ENCODE results near the gene TMED5. TPM values are rescaled to one million over a fixed set of nuclear protein-coding genes. Genes with fewer than 3 reads are reported as not detected.

TMED5 gene
- polyA plus RNA-seq, 1 of the 3 experiments (the other 2 are of a cell fraction), result 24.2 TPM

- Histone ChIP-seq H3K79me2 (ENCODE audit: insufficient read depth) (peaks cover 37% of the 10 kb centered on the region; the same call in 1 of the 2 replicates), H4K20me1 (ENCODE audit: insufficient read depth) (no peaks in the 10 kb centered on the region), H3K9ac (no peak overlapping the region), H3K4me2 (no peak overlapping the region), H2AFZ (ENCODE audit: low read depth) (no peak overlapping the region), H3K27me3 (ENCODE audit: insufficient read depth) (no peaks in the 10 kb centered on the region), H3K4me3 (ENCODE audit: low read depth in 2 of 2, low read length in 1 of 2) (no peak overlapping the region), H3F3A (replicated peaks; ENCODE audit: insufficient read depth) (peaks cover 16% of the 10 kb centered on the region), H3K9me2 (no peaks in the 10 kb centered on the region), H3K27ac (ENCODE audit: low read depth in 2 of 2, low read length in 1 of 2) (no peak overlapping the region), H3K36me3 (replicated peaks in 1 of 2; ENCODE audit: control insufficient read depth in 1 of 2, insufficient read depth in 2 of 2, low read length in 1 of 2) (peaks cover 58 to 65% of the 10 kb centered on the region in 2 experiments), H3K9me3 (no peaks in the 10 kb centered on the region), H3K4me1 (ENCODE audit: control insufficient read depth in 1 of 2, insufficient read depth in 2 of 2, low read depth in 1 of 2, low read length in 1 of 2) (no peaks in the 10 kb centered on the region; a peak in 1 of 4 replicates)
- POLR2A ChIA-PET, result no interaction called here
- WGBS (ENCODE audit: low lambda C conversion rate), result 77% methylated on average over 1 of the region's 1 CpG
- TF ChIP-seq EP300 (IDR thresholded peaks at IDR 0.05; ENCODE audit: borderline replicate concordance in 1 of 2, low read depth in 1 of 2, low read length in 1 of 2) (no peak), ELF1 (IDR thresholded peaks at IDR 0.05) (no peak), GATA2 (CRISPR knock-in tag; IDR thresholded peaks at IDR 0.05) (no peak), RFX5 (IDR thresholded peaks at IDR 0.05; ENCODE audit: low read length) (no peak)
- TF ChIP-seq, protein P1, sequence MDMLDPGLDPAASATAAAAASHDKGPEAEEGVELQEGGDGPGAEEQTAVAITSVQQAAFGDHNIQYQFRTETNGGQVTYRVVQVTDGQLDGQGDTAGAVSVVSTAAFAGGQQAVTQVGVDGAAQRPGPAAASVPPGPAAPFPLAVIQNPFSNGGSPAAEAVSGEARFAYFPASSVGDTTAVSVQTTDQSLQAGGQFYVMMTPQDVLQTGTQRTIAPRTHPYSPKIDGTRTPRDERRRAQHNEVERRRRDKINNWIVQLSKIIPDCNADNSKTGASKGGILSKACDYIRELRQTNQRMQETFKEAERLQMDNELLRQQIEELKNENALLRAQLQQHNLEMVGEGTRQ (IDR thresholded peaks at IDR 0.05; ENCODE audit: borderline replicate concordance, low read depth, low read length), result no peak
- no peak for DNase-seq
- CTCF ChIA-PET, result interaction anchor here (1.4 kb wide), 1 partner anchor 14 kb away, joined by 3 read pairs; no protein-coding TSS in a partner anchor
Observed at GRCh38 chr1:93150729-93151128, 29.5 kb downstream of the TMED5 start.

DNA sequence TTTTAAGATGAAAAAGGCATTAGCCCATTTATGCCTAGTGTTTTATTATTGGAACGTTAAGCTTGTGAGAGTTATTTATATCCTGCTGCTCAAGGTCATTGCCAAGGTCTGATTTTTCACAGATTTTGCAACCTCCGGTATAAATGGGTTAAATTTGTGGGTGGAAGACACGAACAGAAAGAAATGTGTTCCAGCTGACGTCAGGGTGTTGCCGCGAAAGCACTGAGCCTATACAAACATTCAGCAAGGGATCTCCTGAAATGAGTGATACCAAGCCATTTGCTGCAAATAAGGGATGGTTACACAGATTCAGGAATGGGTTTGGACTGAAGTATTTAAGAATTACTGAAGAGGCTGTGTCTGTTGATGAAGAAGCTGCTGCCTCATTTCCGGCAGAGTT is 32.2 kb downstream of the TMED5 start:
- Histone ChIP-seq H4K20me1 (ENCODE audit: insufficient read depth) (no peaks in the 10 kb centered on the region), H3K79me2 (ENCODE audit: insufficient read depth) (peaks cover 29% of the 10 kb centered on the region; the same call in 1 of the 2 replicates), H2AFZ (ENCODE audit: low read depth) (no peak overlapping the region), H3K27me3 (ENCODE audit: insufficient read depth) (no peaks in the 10 kb centered on the region), H3K9ac (no peak overlapping the region), H3K4me2 (no peak overlapping the region), H3K4me3 (ENCODE audit: low read depth in 2 of 2, low read length in 1 of 2) (no peak overlapping the region), H3F3A (replicated peaks; ENCODE audit: insufficient read depth) (peaks cover 8% of the 10 kb centered on the region), H3K27ac (ENCODE audit: low read depth in 2 of 2, low read length in 1 of 2) (no peak overlapping the region), H3K4me1 (ENCODE audit: control insufficient read depth in 1 of 2, insufficient read depth in 2 of 2, low read depth in 1 of 2, low read length in 1 of 2) (no peaks in the 10 kb centered on the region; a peak in 1 of 4 replicates), H3K36me3 (replicated peaks in 1 of 2; ENCODE audit: control insufficient read depth in 1 of 2, insufficient read depth in 2 of 2, low read length in 1 of 2) (peaks cover 45 to 54% of the 10 kb centered on the region in 2 experiments), H3K9me2 (no peaks in the 10 kb centered on the region), H3K9me3 (no peaks in the 10 kb centered on the region)
- WGBS (ENCODE audit: low lambda C conversion rate), result 91% methylated on average over 7 of the region's 7 CpGs
- DNase-seq, result no peak
- POLR2A ChIA-PET, result no interaction called here
- TF ChIP-seq MEF2A (IDR thresholded peaks at IDR 0.05; ENCODE audit: borderline replicate concordance, low read depth) (no peak), RFX5 (IDR thresholded peaks at IDR 0.05; ENCODE audit: low read length) (no peak)
- CTCF ChIA-PET, result no interaction called here

- TF ChIP-seq ELF1 (IDR thresholded peaks at IDR 0.05) (no peak), IRF3 (IDR thresholded peaks at IDR 0.05; ENCODE audit: low read depth, low read length) (no peak), RAD21 (IDR thresholded peaks at IDR 0.05; ENCODE audit: low read length) (no peak), FOXJ3 (CRISPR knock-in tag; IDR thresholded peaks at IDR 0.05) (no peak), NRF1 (IDR thresholded peaks at IDR 0.05; ENCODE audit: low read depth, low read length) (no peak)
Observed at GRCh38 chr1:93143769-93144168, 36.4 kb downstream of the TMED5 start.

More at GRCh38 chr1:93143769-93144168, 36.4 kb downstream of the TMED5 start:
- Histone ChIP-seq H3K4me2 (no peak overlapping the region), H3F3A (replicated peaks; ENCODE audit: insufficient read depth) (peaks cover 19% of the 10 kb centered on the region), H3K27ac (ENCODE audit: low read depth in 2 of 2, low read length in 1 of 2) (no peak overlapping the region), H3K9me2 (no peaks in the 10 kb centered on the region), H3K4me1 (ENCODE audit: control insufficient read depth in 1 of 2, insufficient read depth in 2 of 2, low read depth in 1 of 2, low read length in 1 of 2) (no peaks in the 10 kb centered on the region; a peak in 2 of 4 replicates), H3K4me3 (ENCODE audit: low read depth in 2 of 2, low read length in 1 of 2) (no peak overlapping the region), H3K36me3 (replicated peaks in 1 of 2; ENCODE audit: control insufficient read depth in 1 of 2, insufficient read depth in 2 of 2, low read length in 1 of 2) (peaks cover 15 to 47% of the 10 kb centered on the region in 2 experiments), H2AFZ (ENCODE audit: low read depth) (no peak overlapping the region), H3K27me3 (ENCODE audit: insufficient read depth) (no peaks in the 10 kb centered on the region), H4K20me1 (ENCODE audit: insufficient read depth) (no peaks in the 10 kb centered on the region), H3K9me3 (no peaks in the 10 kb centered on the region), H3K9ac (no peak overlapping the region), H3K79me2 (ENCODE audit: insufficient read depth) (peaks cover 8% of the 10 kb centered on the region; the same call in 1 of the 2 replicates)
- WGBS (ENCODE audit: low lambda C conversion rate), result 96% methylated on average over 4 of the region's 4 CpGs
- ChIA-PET CTCF (interaction anchor here (1.1 kb wide), 1 partner anchor 161 kb away, joined by 3 read pairs; no protein-coding TSS in a partner anchor), POLR2A (no interaction called here)
- no peak for DNase-seq
